SK-N-SH treated with all-trans-retinoic acid at 6 μM for 48 hours (cell line): ENCODE results near the gene PPP4R4.

ENCODE experiments used
- ATAC-seq: fragments of 200-7000 bp; cut with Tn5 transposase; 3 replicates; pipeline ENCODE4 v1.9.1; 2020; ENCODE audit warnings: mild to moderate bottlenecking, moderate library complexity
- ARNTL ChIP-seq: fragments of 450-650 bp; formaldehyde crosslinking; IDR thresholded peaks from 2 replicates; pipeline ENCODE4 v1.5.0; 2020; ENCODE audit warnings: low read depth, mild to moderate bottlenecking, moderate library complexity, borderline replicate concordance
- BACH2 ChIP-seq: fragments of 250-450 bp; sonication (Bioruptor Pico); IDR thresholded peaks from 2 replicates; pipeline ENCODE4 v1.9.0; 2021; ENCODE audit warnings: mild to moderate bottlenecking, borderline replicate concordance
- CSDC2 ChIP-seq: fragments of 250-450 bp; sonication (Bioruptor Pico); IDR thresholded peaks from 2 replicates; pipeline ENCODE4 v1.5.0; 2020; ENCODE audit warnings: mild to moderate bottlenecking, moderate library complexity
- CSRNP3 ChIP-seq: fragments of 250-450 bp; sonication (Bioruptor Pico); IDR thresholded peaks from 2 replicates; pipeline ENCODE4 v1.5.1; 2021; ENCODE audit warnings: mild to moderate bottlenecking, moderate library complexity
- ESRRG ChIP-seq: fragments of 250-450 bp; sonication (Bioruptor Pico); IDR thresholded peaks from 2 replicates; pipeline ENCODE4 v1.6.1; 2021; ENCODE audit warnings: mild to moderate bottlenecking
- GLIS3 ChIP-seq: fragments of 250-450 bp; sonication (Bioruptor Pico); IDR thresholded peaks from 2 replicates; pipeline ENCODE4 v1.5.0; 2020; ENCODE audit warnings: mild to moderate bottlenecking, moderate library complexity
- ISL1 ChIP-seq: fragments of 250-450 bp; sonication (Bioruptor Pico); IDR thresholded peaks from 2 replicates; pipeline ENCODE4 v2.1.2; 2022; ENCODE audit warnings: mild to moderate bottlenecking, moderate library complexity
- OSR1 ChIP-seq: fragments of 250-450 bp; sonication (Bioruptor Pico); IDR thresholded peaks from 2 replicates; pipeline ENCODE4 v1.8.0; 2022; ENCODE audit warnings: moderate library complexity, mild to moderate bottlenecking, inconsistent platforms
- PATZ1 ChIP-seq: fragments of 250-450 bp; sonication (Bioruptor Pico); IDR thresholded peaks from 2 replicates; pipeline ENCODE4 v1.8.0; 2020; ENCODE audit warnings: mild to moderate bottlenecking, moderate library complexity, borderline replicate concordance
- POU6F1 ChIP-seq: fragments of 250-450 bp; sonication (Bioruptor Pico); IDR thresholded peaks from 2 replicates; pipeline ENCODE4 v1.8.0; 2021; ENCODE audit warnings: low read depth, mild to moderate bottlenecking, moderate library complexity, borderline replicate concordance
- RARB ChIP-seq: fragments of 250-450 bp; sonication (Bioruptor Pico); IDR thresholded peaks from 2 replicates; pipeline ENCODE4 v1.8.0; 2021; ENCODE audit warnings: mild to moderate bottlenecking, moderate library complexity
- SNAI2 ChIP-seq: fragments of 250-450 bp; sonication (Bioruptor Pico); IDR thresholded peaks from 2 replicates; pipeline ENCODE4 v1.5.0; 2020; ENCODE audit warnings: mild to moderate bottlenecking, moderate library complexity
- TCF4 ChIP-seq: fragments of 250-450 bp; sonication (Bioruptor Pico); IDR thresholded peaks from 2 replicates; pipeline ENCODE4 v1.8.0; 2021; ENCODE audit warnings: mild to moderate bottlenecking, moderate library complexity, borderline replicate concordance
- TOX ChIP-seq: fragments of 250-450 bp; sonication (Bioruptor Pico); IDR thresholded peaks from 2 replicates; pipeline ENCODE4 v1.8.0; 2021; ENCODE audit warnings: mild to moderate bottlenecking, moderate library complexity, borderline replicate concordance
- TSHZ2 ChIP-seq: fragments of 250-450 bp; sonication (Bioruptor Pico); IDR thresholded peaks from 2 replicates; pipeline ENCODE4 v1.5.0; 2020; ENCODE audit warnings: mild to moderate bottlenecking, moderate library complexity
- ZC3H10 ChIP-seq: fragments of 250-450 bp; sonication (Bioruptor Pico); IDR thresholded peaks from 2 replicates; pipeline ENCODE4 v1.5.1; 2021; ENCODE audit warnings: mild to moderate bottlenecking, moderate library complexity
- ZFP3 ChIP-seq: fragments of 250-450 bp; sonication (Bioruptor Pico); IDR thresholded peaks from 2 replicates; pipeline ENCODE4 v1.5.0; 2020; ENCODE audit warnings: mild to moderate bottlenecking, moderate library complexity
- ZFP30 ChIP-seq: fragments of 450-650 bp; formaldehyde crosslinking; IDR thresholded peaks from 2 replicates; pipeline ENCODE4 v1.5.0; 2022; ENCODE audit warnings: mild to moderate bottlenecking, moderate library complexity
- ZNF565 ChIP-seq: fragments of 450-650 bp; formaldehyde crosslinking; conservative IDR thresholded peaks from 2 replicates; pipeline ENCODE4 v1.5.0; 2020; ENCODE audit warnings: low read depth, mild to moderate bottlenecking, moderate library complexity
- ZNF70 ChIP-seq: fragments of 450-650 bp; formaldehyde crosslinking; IDR thresholded peaks from 2 replicates; pipeline ENCODE4 v1.5.0; 2020; ENCODE audit warnings: mild to moderate bottlenecking, moderate library complexity
- ZNF8 ChIP-seq: fragments of 450-650 bp; formaldehyde crosslinking; IDR thresholded peaks from 2 replicates; pipeline ENCODE4 v1.5.0; 2020; ENCODE audit warnings: mild to moderate bottlenecking, moderate library complexity

Gene PPP4R4

DNA sequence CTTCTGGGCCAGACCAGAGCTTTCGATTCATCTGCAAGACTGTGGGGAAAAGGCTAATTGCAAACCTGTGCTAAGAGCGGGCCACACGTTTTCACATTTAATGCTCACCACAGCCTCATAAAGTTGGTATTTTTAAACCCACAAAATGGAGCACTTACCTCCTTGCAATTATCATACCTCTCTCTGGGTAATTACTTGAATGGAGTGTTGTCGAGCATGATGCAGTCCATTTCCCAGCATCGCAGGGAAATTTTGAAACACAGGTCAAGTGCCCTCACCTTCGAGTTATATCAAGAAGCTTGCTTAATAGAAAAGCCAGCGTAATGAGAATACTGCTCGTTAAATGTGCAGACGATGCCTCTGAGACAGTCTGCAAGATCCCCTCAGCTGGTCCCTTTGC, 35.9 kb upstream of the PPP4R4 start:
- TF ChIP-seq BACH2 (CRISPR knock-in tag): no peak
- no peak for TF ChIP-seq PATZ1 (CRISPR knock-in tag)
- no peak for TF ChIP-seq POU6F1 (CRISPR knock-in tag)
- TF ChIP-seq CSRNP3 (CRISPR knock-in tag): no peak
- no peak for TF ChIP-seq ESRRG (CRISPR knock-in tag)
- TF ChIP-seq TOX (CRISPR knock-in tag): no peak
- TF ChIP-seq ZFP30: no peak
- TF ChIP-seq ZNF8 (CRISPR knock-in tag): no peak
- no peak for TF ChIP-seq TCF4 (CRISPR knock-in tag)
- TF ChIP-seq ZFP3 (CRISPR knock-in tag): no peak
- TF ChIP-seq ARNTL (CRISPR knock-in tag): no peak
- no peak for ATAC-seq

- ATAC-seq: no peak
- no peak for TF ChIP-seq BACH2 (CRISPR knock-in tag)
These were observed 35.1 kb upstream of the PPP4R4 start for GRCh38 chr14:94139006-94139405.

- ATAC-seq: no peak
- TF ChIP-seq TCF4 (CRISPR knock-in tag) (no peak), ZNF8 (CRISPR knock-in tag) (no peak), ZFP30 (no peak), ESRRG (CRISPR knock-in tag) (no peak), RARB (CRISPR knock-in tag) (no peak), ARNTL (CRISPR knock-in tag) (no peak), PATZ1 (CRISPR knock-in tag) (no peak), ZNF70 (CRISPR knock-in tag) (no peak), CSDC2 (CRISPR knock-in tag) (no peak), TSHZ2 (CRISPR knock-in tag) (no peak), ISL1 (CRISPR knock-in tag) (no peak), TOX (CRISPR knock-in tag) (no peak)
These were observed 34.7 kb upstream of the PPP4R4 start for GRCh38 chr14:94139421-94139820.

DNA sequence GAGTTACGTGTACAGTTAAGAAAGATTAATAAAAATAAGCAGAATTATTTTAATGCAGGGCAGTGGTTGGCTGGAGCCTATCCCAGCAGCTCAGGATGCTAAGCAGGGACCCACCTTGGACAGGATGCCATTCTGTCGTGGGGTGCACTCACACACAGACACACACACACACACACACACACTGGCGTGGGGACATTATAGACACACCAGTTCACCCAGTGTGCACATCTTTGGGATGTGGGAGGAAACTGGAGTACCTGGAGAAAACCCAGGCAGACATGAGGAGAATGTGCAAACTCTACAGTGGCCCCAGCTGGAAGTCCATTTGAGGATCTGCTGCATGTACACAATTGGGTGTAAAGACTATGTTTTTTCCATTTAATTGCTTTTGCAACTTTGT, 31.9 kb upstream of the PPP4R4 start:
- ATAC-seq: no peak
- no peak for TF ChIP-seq ESRRG (CRISPR knock-in tag)
- TF ChIP-seq POU6F1 (CRISPR knock-in tag): no peak
- no peak for TF ChIP-seq ZNF8 (CRISPR knock-in tag)
- TF ChIP-seq RARB (CRISPR knock-in tag): no peak
- no peak for TF ChIP-seq ZFP30
- TF ChIP-seq SNAI2: no peak
- TF ChIP-seq CSDC2 (CRISPR knock-in tag): no peak
- TF ChIP-seq ZC3H10 (CRISPR knock-in tag): no peak
- no peak for TF ChIP-seq BACH2 (CRISPR knock-in tag)
- no peak for TF ChIP-seq CSRNP3 (CRISPR knock-in tag)
- no peak for TF ChIP-seq TOX (CRISPR knock-in tag)
- no peak for TF ChIP-seq OSR1 (CRISPR knock-in tag)
- TF ChIP-seq TCF4 (CRISPR knock-in tag): no peak
- no peak for TF ChIP-seq GLIS3
- no peak for TF ChIP-seq ZNF565 (CRISPR knock-in tag)
- TF ChIP-seq ZNF70 (CRISPR knock-in tag): no peak
